ENCODE measurements around the gene FAM219A.
"Not testable (repeated sequence)": the region's sequence is repeated elsewhere in the genome, so short reads cannot be mapped to it uniquely, and the experiment has no call there.

- TF ChIP-seq EZH2 (IDR thresholded peaks at IDR 0.05; ENCODE audit: low read length, unreplicated experiment); EZH2phosphoT487 (IDR thresholded peaks at IDR 0.05; ENCODE audit: borderline replicate concordance, low read length): not testable (repeated sequence)
- TF ChIP-seq, protein P1, sequence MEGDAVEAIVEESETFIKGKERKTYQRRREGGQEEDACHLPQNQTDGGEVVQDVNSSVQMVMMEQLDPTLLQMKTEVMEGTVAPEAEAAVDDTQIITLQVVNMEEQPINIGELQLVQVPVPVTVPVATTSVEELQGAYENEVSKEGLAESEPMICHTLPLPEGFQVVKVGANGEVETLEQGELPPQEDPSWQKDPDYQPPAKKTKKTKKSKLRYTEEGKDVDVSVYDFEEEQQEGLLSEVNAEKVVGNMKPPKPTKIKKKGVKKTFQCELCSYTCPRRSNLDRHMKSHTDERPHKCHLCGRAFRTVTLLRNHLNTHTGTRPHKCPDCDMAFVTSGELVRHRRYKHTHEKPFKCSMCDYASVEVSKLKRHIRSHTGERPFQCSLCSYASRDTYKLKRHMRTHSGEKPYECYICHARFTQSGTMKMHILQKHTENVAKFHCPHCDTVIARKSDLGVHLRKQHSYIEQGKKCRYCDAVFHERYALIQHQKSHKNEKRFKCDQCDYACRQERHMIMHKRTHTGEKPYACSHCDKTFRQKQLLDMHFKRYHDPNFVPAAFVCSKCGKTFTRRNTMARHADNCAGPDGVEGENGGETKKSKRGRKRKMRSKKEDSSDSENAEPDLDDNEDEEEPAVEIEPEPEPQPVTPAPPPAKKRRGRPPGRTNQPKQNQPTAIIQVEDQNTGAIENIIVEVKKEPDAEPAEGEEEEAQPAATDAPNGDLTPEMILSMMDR (conservative IDR thresholded peaks at IDR 0.05; ENCODE audit: low read depth, low read length), result not testable (repeated sequence)
Measured at GRCh38 chr9:34367751-34368410, 90.5 kb downstream of the FAM219A start.
